HG03442 (cell line): ENCODE data around the gene SDE2.
A peak's percentile ranks its signal among the peaks of the same experiment; 100 is the strongest.
"Not testable (repeated sequence)": the region's sequence is repeated elsewhere in the genome, so short reads cannot be mapped to it uniquely, and the experiment has no call there.

Experiments
- ATAC-seq: cut with Tn5 transposase; IDR thresholded peaks from one replicate; pipeline ENCODE4 v1.9.1; 2021; ENCODE audit warnings: mild to moderate bottlenecking, moderate library complexity; ENCODE audit not compliant: unreplicated experiment

SDE2 gene

GRCh38 chr1:225979421-225979820, 19.7 kb downstream of the SDE2 start:
- no peak for ATAC-seq

- ATAC-seq = peak; percentile 68
These were observed 21.0 kb downstream of the SDE2 start for GRCh38 chr1:225977937-225978748.

- not testable (repeated sequence) for ATAC-seq
These were observed 24.0 kb downstream of the SDE2 start for GRCh38 chr1:225975146-225975545.

- ATAC-seq = no peak
These were observed 24.7 kb downstream of the SDE2 start for GRCh38 chr1:225974454-225974853.

GRCh38 chr1:225973158-225973557, 26.0 kb downstream of the SDE2 start:
- no peak for ATAC-seq

- ATAC-seq = no peak
These were observed 26.6 kb downstream of the SDE2 start for GRCh38 chr1:225972344-225973152.

GRCh38 chr1:225970592-225971157, 28.5 kb downstream of the SDE2 start:
- not testable (repeated sequence) for ATAC-seq

- not testable (repeated sequence) for ATAC-seq
These were observed 29.4 kb downstream of the SDE2 start for GRCh38 chr1:225969751-225970150.

GRCh38 chr1:225965231-225965630, 33.9 kb downstream of the SDE2 start:
- no peak for ATAC-seq

- no peak for ATAC-seq
These were observed 35.2 kb downstream of the SDE2 start for GRCh38 chr1:225963735-225964530.

- no peak for ATAC-seq
These were observed 36.6 kb downstream of the SDE2 start for GRCh38 chr1:225962440-225962975.

- no peak for ATAC-seq
These were observed 37.3 kb downstream of the SDE2 start for GRCh38 chr1:225961659-225962439.

- no peak for ATAC-seq
These were observed 41.1 kb downstream of the SDE2 start for GRCh38 chr1:225958041-225958440.

- no peak for ATAC-seq
These were observed 44.4 kb downstream of the SDE2 start for GRCh38 chr1:225954753-225955152.

GRCh38 chr1:225953315-225953714, 45.8 kb downstream of the SDE2 start:
- no peak for ATAC-seq

GRCh38 chr1:225950905-225951497, 48.1 kb downstream of the SDE2 start:
- ATAC-seq = no peak

- no peak for ATAC-seq
These were observed 50.1 kb downstream of the SDE2 start for GRCh38 chr1:225949041-225949440.

- ATAC-seq = no peak
These were observed 52.3 kb downstream of the SDE2 start for GRCh38 chr1:225946803-225947202.

GRCh38 chr1:225946082-225946620, 53.0 kb downstream of the SDE2 start:
- no peak for ATAC-seq
